Retinal pigment epithelial cell (primary cell): Measurements from ENCODE around the gene KSR2.
"Not testable (repeated sequence)": the region's sequence is repeated elsewhere in the genome, so short reads cannot be mapped to it uniquely, and the experiment has no call there.

ENCODE experiments used
- DNase-seq: peaks from one replicate; pipeline ENCODE4 v3.0.0-alpha.2; 2010; ENCODE audit warnings: low read depth
- H3K4me3 ChIP-seq: 2 replicates; pipeline ENCODE4 v1.5.1; 2011; ENCODE audit warnings: mild to moderate bottlenecking, low read length, control low read depth, moderate library complexity
- TF ChIP-seq, protein P1 (sequence below): conservative IDR thresholded peaks from 2 replicates; pipeline ENCODE4 v1.5.1; 2011; ENCODE audit warnings: low read depth, low read length, control low read depth, inconsistent platforms

KSR2 gene

DNA sequence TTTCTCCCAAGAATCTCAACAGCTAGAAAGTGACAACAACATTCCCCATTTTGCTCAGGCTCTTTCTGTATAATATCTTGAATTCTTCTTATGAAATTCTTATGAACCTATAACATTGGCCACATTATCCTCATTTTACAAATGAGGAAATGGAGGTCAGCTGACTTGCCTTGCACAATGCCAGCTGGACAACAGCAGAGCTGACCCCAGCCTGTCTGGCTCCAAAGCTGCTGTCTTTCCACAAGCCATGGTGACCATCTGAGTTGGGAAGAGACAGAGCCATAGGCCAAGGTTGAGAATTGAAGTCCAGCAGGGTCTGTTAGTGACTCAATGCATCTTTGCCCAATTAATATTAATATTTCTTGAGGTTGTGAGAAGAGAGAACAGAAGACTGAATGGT is 87.3 kb downstream of the KSR2 start:
- TF ChIP-seq, protein P1, sequence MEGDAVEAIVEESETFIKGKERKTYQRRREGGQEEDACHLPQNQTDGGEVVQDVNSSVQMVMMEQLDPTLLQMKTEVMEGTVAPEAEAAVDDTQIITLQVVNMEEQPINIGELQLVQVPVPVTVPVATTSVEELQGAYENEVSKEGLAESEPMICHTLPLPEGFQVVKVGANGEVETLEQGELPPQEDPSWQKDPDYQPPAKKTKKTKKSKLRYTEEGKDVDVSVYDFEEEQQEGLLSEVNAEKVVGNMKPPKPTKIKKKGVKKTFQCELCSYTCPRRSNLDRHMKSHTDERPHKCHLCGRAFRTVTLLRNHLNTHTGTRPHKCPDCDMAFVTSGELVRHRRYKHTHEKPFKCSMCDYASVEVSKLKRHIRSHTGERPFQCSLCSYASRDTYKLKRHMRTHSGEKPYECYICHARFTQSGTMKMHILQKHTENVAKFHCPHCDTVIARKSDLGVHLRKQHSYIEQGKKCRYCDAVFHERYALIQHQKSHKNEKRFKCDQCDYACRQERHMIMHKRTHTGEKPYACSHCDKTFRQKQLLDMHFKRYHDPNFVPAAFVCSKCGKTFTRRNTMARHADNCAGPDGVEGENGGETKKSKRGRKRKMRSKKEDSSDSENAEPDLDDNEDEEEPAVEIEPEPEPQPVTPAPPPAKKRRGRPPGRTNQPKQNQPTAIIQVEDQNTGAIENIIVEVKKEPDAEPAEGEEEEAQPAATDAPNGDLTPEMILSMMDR: no peak
- no peak for DNase-seq
- H3K4me3 ChIP-seq: no peak overlapping the region

DNA sequence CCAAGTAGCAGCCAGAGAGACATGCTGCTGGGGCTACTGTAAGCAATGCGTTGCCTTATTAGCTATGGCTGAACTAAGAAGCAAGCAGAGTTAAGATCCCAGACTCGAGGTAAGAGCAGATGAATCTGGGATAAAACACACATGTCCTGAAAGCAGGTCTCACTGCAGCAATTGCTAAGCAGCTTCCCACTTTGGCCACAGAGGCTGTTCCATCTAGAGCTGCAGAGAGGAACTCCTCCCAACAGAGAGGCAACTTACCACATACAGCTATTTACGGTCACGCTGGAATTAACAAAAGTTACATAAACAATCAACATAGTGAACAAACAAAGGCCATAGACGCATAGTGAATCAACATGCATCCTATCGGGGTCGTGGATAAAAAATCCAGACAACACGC is 90.2 kb downstream of the KSR2 start:
- TF ChIP-seq, protein P1: no peak
- no peak for DNase-seq
- H3K4me3 ChIP-seq: no peak overlapping the region

DNA sequence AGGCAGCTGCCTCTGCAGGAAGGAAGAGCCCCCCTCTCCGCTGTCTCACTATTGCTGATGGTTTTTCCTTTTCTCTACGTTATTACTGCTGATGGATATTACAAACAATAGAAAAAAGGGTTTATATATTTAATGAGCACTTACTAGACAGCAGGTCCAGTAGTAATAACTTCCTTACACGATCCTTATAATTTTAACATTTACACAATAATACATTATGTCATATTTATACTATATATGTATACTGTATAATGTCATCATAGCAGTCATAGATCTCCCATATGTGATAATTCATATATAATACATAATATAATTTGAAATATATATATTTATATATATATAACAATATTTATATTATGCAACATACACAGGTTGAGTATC is 92.4 kb downstream of the KSR2 start:
- no peak for DNase-seq
- H3K4me3 ChIP-seq: no peak overlapping the region
- TF ChIP-seq, protein P1: no peak

DNA sequence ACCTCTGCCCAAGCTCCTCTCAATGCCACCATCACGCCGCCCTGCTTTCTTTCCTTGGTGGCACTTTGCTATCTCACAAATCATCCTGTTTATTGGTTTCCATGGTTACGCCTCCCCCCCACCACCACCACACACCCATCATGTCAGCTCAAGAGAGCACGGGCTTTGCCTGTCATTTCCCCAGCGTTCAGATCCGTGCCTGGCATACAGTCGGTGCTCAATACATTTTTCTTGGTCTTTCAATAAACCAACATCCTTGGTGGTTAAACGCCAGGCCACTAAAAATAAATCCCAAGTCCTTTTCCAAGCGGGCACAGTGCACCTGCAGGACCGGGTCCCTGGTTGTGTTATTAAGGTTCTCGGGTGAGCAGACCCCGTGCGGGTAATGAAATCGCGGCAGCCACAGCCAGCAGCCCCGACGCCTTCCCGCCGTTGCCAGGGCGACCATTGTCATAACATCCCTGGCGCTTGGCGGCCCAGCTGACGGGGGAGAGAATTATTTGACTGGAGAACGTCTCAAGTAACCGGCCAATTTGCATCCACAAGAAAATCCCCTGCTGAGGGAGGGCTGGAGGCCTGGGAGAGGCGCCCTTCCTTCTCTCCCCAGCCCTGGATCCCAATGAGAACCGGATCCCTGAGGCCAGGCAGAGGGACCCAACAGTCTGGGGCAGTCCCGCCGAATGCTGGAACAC is 92.9 kb downstream of the KSR2 start:
- peak; percentile 18 for DNase-seq
- H3K4me3 ChIP-seq: no peak overlapping the region
- TF ChIP-seq, protein P1: no peak

DNA sequence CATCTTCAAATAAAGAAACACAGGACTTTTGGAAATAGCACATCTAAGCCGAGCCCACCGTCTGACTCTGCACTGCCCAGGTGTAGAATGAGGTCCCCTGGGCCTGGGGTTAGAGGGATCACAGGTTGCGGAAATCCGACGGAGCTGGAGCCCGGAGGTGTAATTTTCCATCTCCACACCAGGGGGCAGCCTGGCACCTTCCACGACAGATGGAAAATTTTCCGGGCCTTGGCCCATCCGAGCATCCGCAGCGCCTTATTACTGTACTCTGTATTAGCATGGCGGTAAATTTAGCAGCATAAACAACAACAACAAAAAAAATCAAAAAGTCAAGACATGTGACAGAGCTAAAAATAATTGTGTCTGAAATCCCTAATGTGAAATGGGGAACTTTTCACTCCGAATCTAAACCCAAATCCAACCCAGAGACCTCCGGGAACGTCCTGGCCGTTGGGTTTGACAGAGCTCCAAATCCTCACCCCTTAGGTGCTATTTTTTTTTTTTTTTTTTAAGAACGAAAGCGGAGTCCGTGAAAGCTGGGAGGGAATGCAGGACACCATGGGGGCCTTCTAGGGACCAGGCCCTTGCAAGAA is 93.9 kb downstream of the KSR2 start:
- TF ChIP-seq, protein P1: peak; percentile 89
- no peak for DNase-seq
- no peak overlapping the region for H3K4me3 ChIP-seq

DNA sequence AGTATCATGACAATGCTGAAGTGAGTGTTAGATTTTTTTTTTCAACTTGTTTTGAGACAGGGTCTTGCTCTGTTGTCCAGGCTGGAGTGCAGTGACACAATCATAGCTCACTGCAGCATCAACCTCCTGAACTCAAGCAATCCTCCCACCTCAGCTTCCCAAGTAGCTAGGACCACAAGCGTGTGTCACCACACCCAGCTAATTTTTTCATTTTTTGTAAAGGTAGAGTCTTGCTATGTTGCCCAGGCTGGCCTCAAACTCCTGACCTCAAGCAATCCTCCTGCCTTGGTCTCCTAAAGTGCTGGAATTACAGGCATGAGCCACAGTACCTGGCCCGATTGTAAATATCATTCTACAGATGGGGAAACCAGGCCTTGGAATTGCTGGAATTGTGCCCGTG is 94.6 kb downstream of the KSR2 start:
- H3K4me3 ChIP-seq, DNase-seq: not testable (repeated sequence)

DNA sequence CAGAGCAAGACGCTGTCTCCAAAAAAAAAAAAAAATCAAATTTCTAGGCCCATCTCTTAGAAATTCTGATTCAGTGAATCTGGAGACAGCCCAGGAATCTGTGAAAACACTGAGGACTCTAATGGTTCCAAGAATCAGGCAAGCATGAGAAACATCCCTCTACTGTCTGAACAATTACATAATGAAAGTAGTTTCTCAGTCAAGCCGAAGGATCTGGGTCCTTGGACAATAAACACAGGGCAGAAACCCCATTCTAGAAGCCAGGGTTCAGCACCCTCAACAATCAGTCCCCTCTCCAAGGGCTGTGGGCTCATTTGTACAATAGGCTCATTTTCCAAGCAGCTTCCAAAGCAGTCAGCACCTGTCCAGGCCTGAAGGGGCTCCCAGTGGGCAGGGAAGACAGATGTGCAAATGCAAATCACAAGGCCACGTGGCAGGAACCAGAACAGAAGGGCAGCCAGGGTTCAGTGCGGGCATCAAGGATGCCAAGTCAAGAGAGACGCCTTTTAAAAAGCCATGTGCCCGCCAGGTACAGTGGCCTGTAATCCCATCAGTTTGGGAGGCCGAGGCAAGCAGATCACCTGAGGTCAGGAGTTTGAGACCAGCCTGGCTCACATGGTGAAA is 96.1 kb downstream of the KSR2 start:
- DNase-seq: no peak
- TF ChIP-seq, protein P1: no peak
- no peak overlapping the region for H3K4me3 ChIP-seq
